ENCODE results near the gene KIRREL1.
"Not testable (repeated sequence)": the region's sequence is repeated elsewhere in the genome, so short reads cannot be mapped to it uniquely, and the experiment has no call there.

KIRREL1 gene

GRCh38 chr1:158124999-158125398 lies 131.6 kb downstream of the KIRREL1 start:
- DNase-seq (peak; percentile 87), ATAC-seq (ENCODE audit: insufficient read depth, low read depth) (peak; percentile 86)
- Histone ChIP-seq H3K4me3 (ENCODE audit: low read depth in 1 of 2, low read length in 2 of 2) (no peak overlapping the region), H3K9ac (ENCODE audit: low read depth, low read length) (no peak overlapping the region), H4K20me1 (ENCODE audit: insufficient read depth, low read length) (no peaks in the 10 kb centered on the region), H3K9me3 (ENCODE audit: insufficient read depth, low read length, severe bottlenecking) (no peaks in the 10 kb centered on the region), H3K4me2 (ENCODE audit: insufficient read depth, low read length) (no peak overlapping the region), H3K27me3 (ENCODE audit: insufficient read depth, low read length, poor library complexity) (peaks cover 3% of the 10 kb centered on the region), H3K79me2 (ENCODE audit: insufficient read depth, low read length) (no peaks in the 10 kb centered on the region), H3K36me3 (ENCODE audit: insufficient read depth, low read length) (no peaks in the 10 kb centered on the region), H3K4me1 (ENCODE audit: insufficient read depth, low read length) (peaks cover 19% of the 10 kb centered on the region), H3K27ac (ENCODE audit: low read length) (no peak overlapping the region), H2AFZ (ENCODE audit: low read depth, low read length) (no peak overlapping the region)
- TF ChIP-seq EZH2 (IDR thresholded peaks at IDR 0.05; ENCODE audit: borderline replicate concordance, low read depth, low read length, severe bottlenecking): no peak
- TF ChIP-seq, protein P1, sequence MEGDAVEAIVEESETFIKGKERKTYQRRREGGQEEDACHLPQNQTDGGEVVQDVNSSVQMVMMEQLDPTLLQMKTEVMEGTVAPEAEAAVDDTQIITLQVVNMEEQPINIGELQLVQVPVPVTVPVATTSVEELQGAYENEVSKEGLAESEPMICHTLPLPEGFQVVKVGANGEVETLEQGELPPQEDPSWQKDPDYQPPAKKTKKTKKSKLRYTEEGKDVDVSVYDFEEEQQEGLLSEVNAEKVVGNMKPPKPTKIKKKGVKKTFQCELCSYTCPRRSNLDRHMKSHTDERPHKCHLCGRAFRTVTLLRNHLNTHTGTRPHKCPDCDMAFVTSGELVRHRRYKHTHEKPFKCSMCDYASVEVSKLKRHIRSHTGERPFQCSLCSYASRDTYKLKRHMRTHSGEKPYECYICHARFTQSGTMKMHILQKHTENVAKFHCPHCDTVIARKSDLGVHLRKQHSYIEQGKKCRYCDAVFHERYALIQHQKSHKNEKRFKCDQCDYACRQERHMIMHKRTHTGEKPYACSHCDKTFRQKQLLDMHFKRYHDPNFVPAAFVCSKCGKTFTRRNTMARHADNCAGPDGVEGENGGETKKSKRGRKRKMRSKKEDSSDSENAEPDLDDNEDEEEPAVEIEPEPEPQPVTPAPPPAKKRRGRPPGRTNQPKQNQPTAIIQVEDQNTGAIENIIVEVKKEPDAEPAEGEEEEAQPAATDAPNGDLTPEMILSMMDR (IDR thresholded peaks at IDR 0.05; ENCODE audit: borderline replicate concordance, extremely low read depth, low read length, poor library complexity, severe bottlenecking): peak; percentile 100

- TF ChIP-seq EZH2 (IDR thresholded peaks at IDR 0.05; ENCODE audit: borderline replicate concordance, low read depth, low read length, severe bottlenecking): no peak
- TF ChIP-seq, protein P1 (IDR thresholded peaks at IDR 0.05; ENCODE audit: borderline replicate concordance, extremely low read depth, low read length, poor library complexity, severe bottlenecking): no peak
- Histone ChIP-seq H3K36me3 (ENCODE audit: insufficient read depth, low read length) (no peaks in the 10 kb centered on the region), H3K9me3 (ENCODE audit: insufficient read depth, low read length, severe bottlenecking) (no peaks in the 10 kb centered on the region), H3K27me3 (ENCODE audit: insufficient read depth, low read length, poor library complexity) (no peaks in the 10 kb centered on the region), H3K4me3 (ENCODE audit: low read depth in 1 of 2, low read length in 2 of 2) (no peak overlapping the region), H3K27ac (ENCODE audit: low read length) (peak overlapping the region; percentile 17; the same call in 1 of the 2 replicates), H3K79me2 (ENCODE audit: insufficient read depth, low read length) (no peaks in the 10 kb centered on the region), H3K4me1 (ENCODE audit: insufficient read depth, low read length) (peaks cover 19% of the 10 kb centered on the region), H2AFZ (ENCODE audit: low read depth, low read length) (no peak overlapping the region), H3K4me2 (ENCODE audit: insufficient read depth, low read length) (no peak overlapping the region), H3K9ac (ENCODE audit: low read depth, low read length) (no peak overlapping the region), H4K20me1 (ENCODE audit: insufficient read depth, low read length) (no peaks in the 10 kb centered on the region)
- DNase-seq: peak; percentile 71
- peak; percentile 80 for ATAC-seq (ENCODE audit: insufficient read depth, low read depth)
These were observed 133.0 kb downstream of the KIRREL1 start for GRCh38 chr1:158126425-158126824.

GRCh38 chr1:158128531-158128930 lies 135.1 kb downstream of the KIRREL1 start:
- H4K20me1 ChIP-seq (ENCODE audit: insufficient read depth, low read length); H3K27me3 ChIP-seq (ENCODE audit: insufficient read depth, low read length, poor library complexity); H3K4me3 ChIP-seq (ENCODE audit: low read depth in 1 of 2, low read length in 2 of 2); H2AFZ ChIP-seq (ENCODE audit: low read depth, low read length); H3K4me2 ChIP-seq (ENCODE audit: insufficient read depth, low read length); H3K27ac ChIP-seq (ENCODE audit: low read length); H3K36me3 ChIP-seq (ENCODE audit: insufficient read depth, low read length); ATAC-seq (ENCODE audit: insufficient read depth, low read depth); DNase-seq; H3K79me2 ChIP-seq (ENCODE audit: insufficient read depth, low read length); H3K9ac ChIP-seq (ENCODE audit: low read depth, low read length); H3K9me3 ChIP-seq (ENCODE audit: insufficient read depth, low read length, severe bottlenecking): not testable (repeated sequence)
- peaks cover 19% of the 10 kb centered on the region for H3K4me1 ChIP-seq (ENCODE audit: insufficient read depth, low read length)

GRCh38 chr1:158131217-158131616 lies 137.8 kb downstream of the KIRREL1 start:
- no peak for DNase-seq
- Histone ChIP-seq H3K4me2 (ENCODE audit: insufficient read depth, low read length) (no peak overlapping the region), H3K9ac (ENCODE audit: low read depth, low read length) (no peak overlapping the region), H3K9me3 (ENCODE audit: insufficient read depth, low read length, severe bottlenecking) (no peaks in the 10 kb centered on the region), H3K27ac (ENCODE audit: low read length) (no peak overlapping the region), H2AFZ (ENCODE audit: low read depth, low read length) (no peak overlapping the region), H4K20me1 (ENCODE audit: insufficient read depth, low read length) (no peaks in the 10 kb centered on the region), H3K79me2 (ENCODE audit: insufficient read depth, low read length) (no peaks in the 10 kb centered on the region), H3K27me3 (ENCODE audit: insufficient read depth, low read length, poor library complexity) (no peaks in the 10 kb centered on the region), H3K4me3 (ENCODE audit: low read depth in 1 of 2, low read length in 2 of 2) (no peak overlapping the region), H3K4me1 (ENCODE audit: insufficient read depth, low read length) (peaks cover 10% of the 10 kb centered on the region), H3K36me3 (ENCODE audit: insufficient read depth, low read length) (no peaks in the 10 kb centered on the region)
- TF ChIP-seq, protein P1 (IDR thresholded peaks at IDR 0.05; ENCODE audit: borderline replicate concordance, extremely low read depth, low read length, poor library complexity, severe bottlenecking): no peak
- no peak for TF ChIP-seq EZH2 (IDR thresholded peaks at IDR 0.05; ENCODE audit: borderline replicate concordance, low read depth, low read length, severe bottlenecking)
- no peak for ATAC-seq (ENCODE audit: insufficient read depth, low read depth)
